Right lobe of liver (tissue), 4 donors: ENCODE measurements around the gene ETHE1.

Source experiments
- CTCF ChIP-seq, 4 donors: fragments of 200-600 bp in 3 of 4; fragments of 450-650 bp in 1 of 4; IDR thresholded peaks; one replicate each; pipeline versions ENCODE4 v1.5.1 to v1.8.0; 2016 to 2022; ENCODE audit warnings: antibody characterized with exemption in 4 of 4, mild to moderate bottlenecking in 2 of 4
- POLR2A ChIP-seq: fragments of 450-650 bp; IDR thresholded peaks from one replicate; pipeline ENCODE4 v1.6.1; 2017; ENCODE audit warnings: antibody characterized with exemption, mild to moderate bottlenecking
- donor health status: DM: no; HTN: no; CAD: no.
- donor health status: DM: no; HTN: no; CAD: no.
- donor health status: DM: no; HTN: yes; CAD: no.

- no peak for TF ChIP-seq CTCF (IDR thresholded peaks at IDR 0.05)
- no peak for TF ChIP-seq POLR2A
These were observed 37.7 kb downstream of the ETHE1 start for GRCh38 chr19:43489310-43489709.
